Type B pancreatic cell (in vitro differentiated cells): ENCODE measurements around the gene TNRC6B. TPM values are rescaled to one million over a fixed set of nuclear protein-coding genes. Genes with fewer than 3 reads are reported as not detected.

ENCODE experiments used
- DNase-seq: peaks from one replicate; pipeline ENCODE4 v3.0.0; 2021; ENCODE audit warnings: mixed read lengths; ENCODE audit not compliant: unreplicated experiment; ENCODE audit errors: extremely low spot score
- H3K27ac Mint-ChIP-seq: 2 replicates; pipeline ENCODE4 v1.8.0; 2021; ENCODE audit warnings: mild to moderate bottlenecking, mixed read lengths
- H3K27me3 Mint-ChIP-seq: 2 replicates; pipeline ENCODE4 v1.8.0; 2021; ENCODE audit warnings: mixed read lengths
- H3K36me3 Mint-ChIP-seq: 2 replicates; pipeline ENCODE4 v1.8.0; 2021; ENCODE audit warnings: mixed read lengths
- H3K4me1 Mint-ChIP-seq: one replicate; pipeline ENCODE4 v1.8.0; 2021; ENCODE audit warnings: mixed read lengths; ENCODE audit not compliant: unreplicated experiment
- H3K4me3 Mint-ChIP-seq: 2 replicates; pipeline ENCODE4 v1.8.0; 2021; ENCODE audit warnings: mild to moderate bottlenecking, mixed read lengths
- H3K9me3 Mint-ChIP-seq: 2 replicates; pipeline ENCODE4 v1.8.0; 2021; ENCODE audit warnings: mixed read lengths
- total RNA-seq: library from RNA; stranded (reverse); gene quantifications from 2 replicates; pipeline ENCODE4 v1.2.1, GENCODE V29; 2021; ENCODE audit warnings: low replicate concordance
- TF ChIP-seq, protein P1 (sequence below): fragments of 200-600 bp; sonication (generic); conservative IDR thresholded peaks from 2 replicates; pipeline ENCODE4 v1.5.0; 2021; ENCODE audit warnings: antibody characterized with exemption, mild to moderate bottlenecking

The TNRC6B gene
- total RNA-seq, 1 donor from 2014 or later: 50.7 TPM

DNA sequence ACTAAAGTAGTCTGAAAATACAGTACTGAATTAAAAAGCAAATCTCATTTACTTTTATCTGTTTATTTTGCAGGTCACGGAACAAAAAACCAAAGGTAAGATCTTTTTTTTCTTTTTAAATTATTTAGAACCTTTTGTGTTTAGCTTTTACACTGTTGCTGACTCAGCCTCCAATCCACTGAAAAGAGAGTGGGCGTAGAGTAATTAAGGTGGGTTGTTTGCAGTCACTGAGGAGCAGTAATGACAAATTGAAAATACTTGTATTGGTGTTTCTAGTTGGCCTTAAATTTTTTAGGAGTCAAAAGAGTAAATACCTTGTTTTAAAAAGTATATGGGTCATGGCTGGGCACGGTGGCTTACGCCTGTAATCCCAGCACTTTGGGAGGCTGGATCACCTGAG is 73.4 kb downstream of the TNRC6B start:
- H3K9me3 Mint-ChIP-seq: no peaks in the 10 kb centered on the region
- peaks cover 30% of the 10 kb centered on the region for H3K36me3 Mint-ChIP-seq
- TF ChIP-seq, protein P1, sequence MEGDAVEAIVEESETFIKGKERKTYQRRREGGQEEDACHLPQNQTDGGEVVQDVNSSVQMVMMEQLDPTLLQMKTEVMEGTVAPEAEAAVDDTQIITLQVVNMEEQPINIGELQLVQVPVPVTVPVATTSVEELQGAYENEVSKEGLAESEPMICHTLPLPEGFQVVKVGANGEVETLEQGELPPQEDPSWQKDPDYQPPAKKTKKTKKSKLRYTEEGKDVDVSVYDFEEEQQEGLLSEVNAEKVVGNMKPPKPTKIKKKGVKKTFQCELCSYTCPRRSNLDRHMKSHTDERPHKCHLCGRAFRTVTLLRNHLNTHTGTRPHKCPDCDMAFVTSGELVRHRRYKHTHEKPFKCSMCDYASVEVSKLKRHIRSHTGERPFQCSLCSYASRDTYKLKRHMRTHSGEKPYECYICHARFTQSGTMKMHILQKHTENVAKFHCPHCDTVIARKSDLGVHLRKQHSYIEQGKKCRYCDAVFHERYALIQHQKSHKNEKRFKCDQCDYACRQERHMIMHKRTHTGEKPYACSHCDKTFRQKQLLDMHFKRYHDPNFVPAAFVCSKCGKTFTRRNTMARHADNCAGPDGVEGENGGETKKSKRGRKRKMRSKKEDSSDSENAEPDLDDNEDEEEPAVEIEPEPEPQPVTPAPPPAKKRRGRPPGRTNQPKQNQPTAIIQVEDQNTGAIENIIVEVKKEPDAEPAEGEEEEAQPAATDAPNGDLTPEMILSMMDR: no peak
- no peak overlapping the region for H3K27ac Mint-ChIP-seq
- no peak overlapping the region for H3K4me3 Mint-ChIP-seq
- H3K27me3 Mint-ChIP-seq: no peaks in the 10 kb centered on the region
- DNase-seq: no peak
- peaks cover 18% of the 10 kb centered on the region for H3K4me1 Mint-ChIP-seq

DNA sequence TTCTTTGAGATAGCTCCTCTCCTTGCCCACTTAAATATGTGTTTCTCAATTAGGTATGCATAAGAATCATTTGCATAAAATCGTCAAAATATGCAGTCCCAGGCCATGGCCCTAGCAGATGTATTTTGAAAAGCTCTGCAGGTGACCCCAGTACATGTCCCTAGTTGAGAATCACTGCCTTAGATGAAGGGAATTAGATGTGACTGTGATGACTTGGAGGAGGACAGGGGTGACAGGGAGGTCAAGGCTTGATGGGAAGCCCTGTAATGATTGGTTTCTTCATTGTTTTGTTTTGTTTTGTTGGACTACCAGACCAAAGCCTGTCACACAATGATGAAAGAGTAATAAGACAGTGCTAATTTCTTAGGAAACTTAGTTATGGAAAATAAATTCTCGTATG is 74.4 kb downstream of the TNRC6B start:
- Mint-ChIP-seq H3K36me3 (peaks cover 26% of the 10 kb centered on the region), H3K4me3 (no peak overlapping the region), H3K27me3 (no peaks in the 10 kb centered on the region), H3K9me3 (no peaks in the 10 kb centered on the region), H3K4me1 (peaks cover 23% of the 10 kb centered on the region), H3K27ac (no peak overlapping the region)
- no peak for DNase-seq
- TF ChIP-seq, protein P1: no peak

DNA sequence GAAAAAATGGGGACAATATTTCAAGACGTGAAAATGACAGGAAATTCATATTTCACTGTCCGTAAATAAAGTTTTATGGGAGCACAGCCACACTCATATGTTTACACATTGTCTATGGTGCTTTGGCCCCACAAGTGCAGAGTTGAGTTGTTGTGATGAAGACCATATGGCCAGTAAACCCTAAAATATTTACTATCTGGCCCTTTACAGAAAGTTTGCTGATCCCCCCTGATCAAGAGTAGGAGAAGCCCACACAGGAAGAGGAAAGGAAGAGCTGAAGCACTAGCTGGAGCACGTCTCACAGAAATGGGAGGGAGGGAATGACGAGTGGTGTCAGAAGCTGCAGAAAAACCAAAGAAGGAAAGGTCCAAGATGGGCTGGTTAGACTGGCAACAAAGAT is 78.8 kb downstream of the TNRC6B start:
- H3K27me3 Mint-ChIP-seq: no peaks in the 10 kb centered on the region
- peaks cover 30% of the 10 kb centered on the region for H3K4me1 Mint-ChIP-seq
- no peaks in the 10 kb centered on the region for H3K9me3 Mint-ChIP-seq
- no peak for DNase-seq
- H3K27ac Mint-ChIP-seq: no peak overlapping the region
- TF ChIP-seq, protein P1: no peak
- H3K4me3 Mint-ChIP-seq: no peak overlapping the region
- H3K36me3 Mint-ChIP-seq: peaks cover 32% of the 10 kb centered on the region

- H3K4me3 Mint-ChIP-seq: no peak overlapping the region
- TF ChIP-seq, protein P1: no peak
- peaks cover 26% of the 10 kb centered on the region for H3K4me1 Mint-ChIP-seq
- no peaks in the 10 kb centered on the region for H3K9me3 Mint-ChIP-seq
- no peaks in the 10 kb centered on the region for H3K27me3 Mint-ChIP-seq
- peak overlapping the region; percentile 82 for H3K27ac Mint-ChIP-seq
- no peak for DNase-seq
- H3K36me3 Mint-ChIP-seq: peaks cover 34% of the 10 kb centered on the region
Observed at GRCh38 chr22:40258017-40258416, 80.3 kb downstream of the TNRC6B start.

DNA sequence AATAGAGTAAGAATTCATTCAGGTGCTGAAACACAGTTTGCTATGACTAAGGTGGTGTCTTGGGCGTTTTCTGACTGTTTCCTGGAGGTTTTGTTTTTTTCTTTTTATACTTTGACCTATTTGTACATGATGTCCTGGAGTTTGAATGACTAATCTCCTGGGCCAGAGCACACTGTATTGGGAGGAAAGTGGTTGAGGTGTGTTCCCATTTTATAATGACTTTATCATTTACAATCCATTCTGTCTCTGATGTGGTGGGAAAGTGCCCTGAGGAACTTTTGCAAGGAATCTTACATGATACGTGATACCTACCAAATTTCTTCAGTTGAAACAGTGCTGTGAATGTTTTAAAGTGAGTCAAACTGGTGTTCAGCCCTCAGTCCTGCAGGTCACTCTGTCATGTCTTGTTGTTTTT is 80.8 kb downstream of the TNRC6B start:
- H3K4me1 Mint-ChIP-seq: peaks cover 26% of the 10 kb centered on the region
- peak overlapping the region; percentile 82 for H3K27ac Mint-ChIP-seq
- no peak overlapping the region for H3K4me3 Mint-ChIP-seq
- peaks cover 31% of the 10 kb centered on the region for H3K36me3 Mint-ChIP-seq
- H3K27me3 Mint-ChIP-seq: no peaks in the 10 kb centered on the region
- TF ChIP-seq, protein P1: no peak
- H3K9me3 Mint-ChIP-seq: no peaks in the 10 kb centered on the region
- DNase-seq: no peak

GRCh38 chr22:40261783-40262182 is 84.1 kb downstream of the TNRC6B start:
- H3K27me3 Mint-ChIP-seq: no peaks in the 10 kb centered on the region
- no peak for DNase-seq
- peaks cover 18% of the 10 kb centered on the region for H3K4me1 Mint-ChIP-seq
- H3K4me3 Mint-ChIP-seq: no peak overlapping the region
- TF ChIP-seq, protein P1: no peak
- H3K36me3 Mint-ChIP-seq: peaks cover 48% of the 10 kb centered on the region
- no peak overlapping the region for H3K27ac Mint-ChIP-seq
- no peaks in the 10 kb centered on the region for H3K9me3 Mint-ChIP-seq
